Panc1 (cell line): Measurements from ENCODE around the gene SHISA8.

ENCODE experiments used
- POLR2AphosphoS5 ChIP-seq: IDR thresholded peaks from 2 replicates; pipeline ENCODE4 v1.6.1; 2012; ENCODE audit warnings: mild to moderate bottlenecking, low read depth, low read length, moderate library complexity
- REST ChIP-seq, 2 experiments: IDR thresholded peaks; 2 replicates each; pipeline ENCODE4 v1.6.1; 2011 to 2012; ENCODE audit warnings: low read depth in 2 of 2, control low read depth in 1 of 2, low read length in 1 of 2, mild to moderate bottlenecking in 1 of 2, moderate library complexity in 1 of 2; ENCODE audit not compliant: insufficient read depth in 1 of 2
- SIN3A ChIP-seq: IDR thresholded peaks from 2 replicates; pipeline ENCODE4 v1.6.1; 2012; ENCODE audit warnings: low read depth, mild to moderate bottlenecking, low read length, moderate library complexity, borderline replicate concordance; ENCODE audit not compliant: insufficient read depth
- TF ChIP-seq, protein P1 (sequence below): fragments of 450-650 bp; IDR thresholded peaks from 2 replicates; pipeline ENCODE4 v1.5.1; 2017; ENCODE audit warnings: mild to moderate bottlenecking

DNA sequence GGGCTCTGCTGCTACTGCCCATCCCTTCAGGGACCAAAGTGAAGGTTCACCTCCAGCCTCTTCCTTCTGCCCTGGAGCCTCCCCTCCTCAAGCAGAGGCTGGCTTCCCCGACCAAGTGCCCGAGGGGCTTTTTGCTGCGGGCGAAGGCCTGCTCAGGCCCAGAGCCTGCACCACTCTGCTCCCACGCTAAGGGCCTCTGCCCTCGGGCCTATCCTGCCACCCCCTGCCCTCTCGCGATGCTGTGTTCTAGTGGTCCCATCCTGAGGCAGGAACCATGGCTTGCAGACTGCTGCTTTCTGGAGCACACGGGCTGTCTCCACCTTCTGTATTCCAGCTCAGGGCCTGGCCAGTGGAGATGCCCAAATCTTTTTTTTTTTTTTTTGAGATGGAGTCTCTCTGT, 20.6 kb upstream of the SHISA8 start:
- TF ChIP-seq, protein P1, sequence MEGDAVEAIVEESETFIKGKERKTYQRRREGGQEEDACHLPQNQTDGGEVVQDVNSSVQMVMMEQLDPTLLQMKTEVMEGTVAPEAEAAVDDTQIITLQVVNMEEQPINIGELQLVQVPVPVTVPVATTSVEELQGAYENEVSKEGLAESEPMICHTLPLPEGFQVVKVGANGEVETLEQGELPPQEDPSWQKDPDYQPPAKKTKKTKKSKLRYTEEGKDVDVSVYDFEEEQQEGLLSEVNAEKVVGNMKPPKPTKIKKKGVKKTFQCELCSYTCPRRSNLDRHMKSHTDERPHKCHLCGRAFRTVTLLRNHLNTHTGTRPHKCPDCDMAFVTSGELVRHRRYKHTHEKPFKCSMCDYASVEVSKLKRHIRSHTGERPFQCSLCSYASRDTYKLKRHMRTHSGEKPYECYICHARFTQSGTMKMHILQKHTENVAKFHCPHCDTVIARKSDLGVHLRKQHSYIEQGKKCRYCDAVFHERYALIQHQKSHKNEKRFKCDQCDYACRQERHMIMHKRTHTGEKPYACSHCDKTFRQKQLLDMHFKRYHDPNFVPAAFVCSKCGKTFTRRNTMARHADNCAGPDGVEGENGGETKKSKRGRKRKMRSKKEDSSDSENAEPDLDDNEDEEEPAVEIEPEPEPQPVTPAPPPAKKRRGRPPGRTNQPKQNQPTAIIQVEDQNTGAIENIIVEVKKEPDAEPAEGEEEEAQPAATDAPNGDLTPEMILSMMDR, result no peak
- no peak for TF ChIP-seq REST (IDR thresholded peaks at IDR 0.05; ENCODE audit: insufficient read depth in 1 of 2, low read depth in 2 of 2, low read length in 1 of 2)
- no peak for TF ChIP-seq POLR2AphosphoS5
- no peak for TF ChIP-seq SIN3A
